NK-92 treated with Interleukin-12 subunit alpha and Interleukin-12 subunit beta, amount 100 ng/mL, for 24 hours (cell line): ENCODE data around the gene CD3E.

ENCODE experiments used
- DNase-seq: peaks from one replicate; lab custom pipeline; 2025; lab: John Stamatoyannopoulos, UW

The CD3E gene

GRCh38 chr11:118304568-118305248 lies at the start of gene CD3E:
TSS of gene CD3E (plus strand) at chr11:118304730. CDS start at chr11:118304953, 223 bp downstream.
- DNase-seq, result peak; percentile 62

- DNase-seq, result no peak
Observed at GRCh38 chr11:118258410-118258809, 46.1 kb upstream of the CD3E start.

DNA sequence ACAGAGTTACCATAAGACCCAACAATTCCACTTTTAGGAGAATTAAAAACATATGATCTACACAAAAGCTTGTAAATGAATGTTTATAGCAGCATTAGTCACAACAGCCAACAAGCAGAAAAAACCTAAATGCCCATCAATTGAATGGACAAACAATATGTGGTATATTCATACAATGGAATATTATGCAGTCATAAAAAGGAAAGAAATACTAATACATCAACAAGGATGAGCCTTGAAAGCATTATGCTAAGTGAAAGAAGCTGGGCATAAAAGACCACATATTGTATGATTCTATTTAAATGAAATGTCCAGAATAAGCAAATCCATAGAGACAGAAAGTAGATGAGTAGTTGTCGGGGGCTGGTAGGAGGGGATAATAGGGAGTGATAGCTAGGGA lies 45.4 kb upstream of the CD3E start:
- no peak for DNase-seq

GRCh38 chr11:118260353-118260752 lies 44.2 kb upstream of the CD3E start:
- DNase-seq, result no peak

DNA sequence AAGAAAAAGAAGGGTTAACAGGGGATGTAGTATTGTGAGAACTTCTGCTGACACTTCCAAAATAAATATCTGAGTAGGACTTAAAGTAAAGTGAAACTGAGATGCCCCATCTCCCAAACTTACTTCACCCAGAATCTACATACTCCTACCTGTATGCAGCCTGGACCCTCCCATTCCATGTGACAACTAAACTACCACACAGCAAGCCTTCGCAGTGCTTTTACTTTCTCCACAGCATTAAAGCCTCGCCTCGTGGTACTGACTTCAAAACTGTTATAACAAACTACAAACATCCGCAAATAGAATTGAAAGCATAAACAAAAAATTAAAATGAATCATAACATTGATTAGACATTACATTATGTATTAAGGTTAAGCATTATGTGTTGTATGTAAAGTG lies 41.4 kb upstream of the CD3E start:
- DNase-seq, result no peak

DNA sequence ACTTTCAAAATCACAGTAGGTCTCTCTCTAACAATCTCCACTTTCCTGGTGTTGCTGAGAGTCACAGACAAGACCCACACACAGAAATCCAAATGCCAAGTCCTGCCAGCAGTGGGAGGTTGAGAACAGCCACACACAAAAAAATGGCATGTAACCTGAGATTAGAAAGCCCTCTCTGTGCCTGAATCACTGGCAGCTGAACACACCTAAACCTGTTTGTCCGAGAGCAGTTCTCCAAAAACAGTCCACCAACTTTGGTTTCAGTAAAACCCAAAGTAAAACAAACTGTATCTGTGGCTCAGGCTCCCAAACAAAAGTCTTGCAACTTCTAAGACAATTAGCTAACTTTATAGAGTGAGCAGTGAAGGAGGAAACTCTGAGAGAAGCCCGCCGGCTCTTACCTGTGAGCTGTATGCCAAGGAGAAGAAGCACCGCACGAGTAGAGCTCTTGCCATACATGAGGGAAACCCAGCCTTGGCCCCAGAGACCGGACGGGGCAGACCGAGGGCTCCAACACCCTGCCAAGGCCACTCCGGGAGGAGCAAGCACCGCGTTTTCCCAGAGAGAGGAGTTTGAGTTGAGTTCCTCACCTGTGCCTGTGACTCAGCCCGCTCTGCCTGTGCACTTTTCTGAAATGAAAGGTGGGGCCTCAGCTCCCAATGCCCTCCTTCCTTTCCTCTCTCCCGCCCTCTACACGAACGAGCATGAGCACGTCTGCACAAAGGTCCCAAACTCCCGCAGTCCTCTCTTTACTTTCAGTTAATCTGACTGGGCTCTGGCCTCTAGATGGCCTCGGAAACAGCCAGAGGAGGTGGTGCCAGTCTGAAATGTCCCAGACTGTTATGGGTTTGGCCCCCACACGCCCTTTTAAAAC lies 40.6 kb upstream of the CD3E start, which contains the start of gene MPZL2:
MPZL2 (minus strand) TSS at position 603 of the 874 bp plus-strand sequence; CDS start at position 459, 144 bp downstream.
- no peak for DNase-seq

GRCh38 chr11:118264569-118265465 lies 39.7 kb upstream of the CD3E start:
- DNase-seq, result no peak

DNA sequence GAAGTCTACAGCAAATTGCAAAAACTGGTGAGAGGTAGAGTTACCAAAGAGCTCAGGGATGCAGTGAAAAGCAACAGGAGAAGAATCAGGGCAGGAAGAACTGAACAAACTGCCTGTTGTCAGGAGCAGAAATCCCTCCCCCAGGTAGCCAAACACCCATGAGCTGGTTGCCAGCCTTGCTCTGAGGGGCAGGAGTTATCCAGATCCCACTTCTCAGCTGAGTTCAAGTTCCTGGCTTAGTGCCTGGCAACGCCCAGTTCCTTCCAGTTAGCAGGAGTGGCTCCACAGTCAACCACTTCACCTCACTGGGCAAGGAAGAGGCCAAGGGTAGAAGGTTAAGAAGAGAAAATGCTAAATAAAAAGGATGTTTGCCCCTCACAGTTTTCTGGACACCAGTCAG lies 38.6 kb upstream of the CD3E start:
- no peak for DNase-seq

GRCh38 chr11:118267486-118267885 lies 37.0 kb upstream of the CD3E start:
- no peak for DNase-seq

- DNase-seq, result no peak
Observed at GRCh38 chr11:118272001-118272400, 32.5 kb upstream of the CD3E start.

GRCh38 chr11:118274186-118274585 lies 30.3 kb upstream of the CD3E start:
- DNase-seq, result no peak

DNA sequence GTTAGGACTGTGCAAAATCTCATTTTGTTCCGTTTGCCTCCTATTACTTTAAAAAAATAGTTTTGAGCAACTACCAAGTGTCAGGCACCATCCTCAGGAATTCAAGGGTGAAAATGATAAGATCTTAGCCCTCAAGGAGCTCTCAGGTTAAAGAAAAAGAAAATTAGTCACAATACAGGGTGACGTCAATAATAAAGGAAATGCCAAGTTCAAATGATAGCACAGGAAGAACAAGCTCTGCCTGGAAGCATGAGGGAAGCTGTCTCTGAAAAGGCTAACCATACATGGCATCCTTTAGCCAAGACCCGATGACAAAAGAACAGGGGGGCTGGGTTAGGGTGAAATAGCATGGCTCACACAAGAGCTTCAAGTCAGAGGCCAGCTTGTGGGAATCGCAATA lies 29.4 kb upstream of the CD3E start:
- DNase-seq, result no peak

DNA sequence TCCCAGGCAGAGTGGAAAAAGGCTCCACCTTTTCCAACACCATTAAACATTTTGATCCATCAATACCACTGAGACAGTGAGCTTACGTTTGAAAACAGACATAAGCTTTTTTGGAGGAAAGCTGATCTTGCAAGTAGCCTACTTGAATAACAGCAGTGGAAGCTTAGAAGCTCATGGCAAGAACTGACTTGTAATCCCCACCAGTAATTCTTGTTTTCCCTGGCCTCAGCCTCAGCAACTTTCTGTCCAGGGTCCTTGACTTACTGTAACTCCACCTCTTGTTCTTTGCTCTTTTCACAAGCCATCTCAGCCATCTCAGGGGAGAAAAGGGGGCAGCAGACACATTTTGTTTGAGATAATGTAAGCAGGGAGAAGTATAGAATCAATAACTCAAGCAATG lies 28.1 kb upstream of the CD3E start:
- no peak for DNase-seq

- peak; percentile 25 for DNase-seq
Observed at GRCh38 chr11:118277312-118277711, 27.2 kb upstream of the CD3E start.

- peak; percentile 8 for DNase-seq
Observed at GRCh38 chr11:118281284-118281683, 23.2 kb upstream of the CD3E start.

GRCh38 chr11:118282606-118283005 lies 21.9 kb upstream of the CD3E start:
- DNase-seq, result no peak

GRCh38 chr11:118283037-118283636 lies 21.4 kb upstream of the CD3E start:
- DNase-seq, result no peak

DNA sequence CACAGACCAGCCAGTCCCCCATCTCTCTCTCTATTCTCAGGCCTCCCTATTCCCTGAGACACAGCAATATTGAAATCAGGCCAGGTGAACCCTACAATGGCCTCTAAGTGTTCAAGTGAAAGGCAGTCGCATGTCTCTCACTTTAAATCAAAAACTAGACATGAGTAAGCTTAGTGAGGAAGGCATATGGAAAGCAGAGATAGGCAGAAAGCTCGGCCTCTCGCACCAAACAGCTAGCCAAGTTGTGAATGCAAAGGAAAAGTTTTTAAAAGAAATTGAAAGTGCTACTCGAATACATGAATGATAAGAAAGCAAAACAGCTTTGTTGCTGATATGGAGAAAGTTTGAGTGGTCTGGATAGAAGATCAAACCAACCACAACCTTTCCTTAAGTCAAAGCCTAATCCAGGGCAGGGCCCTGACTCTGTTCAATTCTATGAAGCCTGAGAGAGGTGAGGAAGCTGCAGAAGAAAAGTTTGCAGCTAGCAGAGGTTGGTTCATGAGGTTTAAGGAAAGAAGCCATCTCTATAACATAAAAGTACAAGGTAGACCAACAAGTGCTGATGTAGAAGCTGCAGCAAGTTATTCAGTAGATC lies 20.7 kb upstream of the CD3E start:
- no peak for DNase-seq

GRCh38 chr11:118286545-118286944 lies 18.0 kb upstream of the CD3E start:
- DNase-seq, result no peak

DNA sequence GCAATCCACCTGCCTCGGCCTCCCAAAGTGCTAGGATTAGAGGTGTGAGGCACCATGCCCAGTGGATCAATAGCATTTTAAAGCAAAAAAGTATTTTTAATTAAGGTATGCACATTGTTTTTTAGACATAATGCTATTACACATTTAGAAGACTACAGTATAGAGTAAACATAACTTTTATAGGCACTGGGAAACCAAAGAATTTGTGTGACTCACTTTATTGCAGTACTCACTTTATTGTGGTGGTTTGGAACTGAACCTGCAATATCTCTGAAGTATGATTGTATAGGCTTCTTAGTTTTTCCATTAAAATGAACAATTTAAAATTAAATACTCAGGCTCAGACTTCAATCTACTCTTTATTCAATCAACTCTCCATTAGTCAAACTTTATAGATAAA lies 17.5 kb upstream of the CD3E start:
- DNase-seq, result no peak

- no peak for DNase-seq
Observed at GRCh38 chr11:118289401-118289800, 15.1 kb upstream of the CD3E start.
